Rectal smooth muscle tissue (tissue), 1 donor: ENCODE results near the gene EVPLL.
A peak's percentile ranks its signal among the peaks of the same experiment; 100 is the strongest.
"Not testable (repeated sequence)": the region's sequence is repeated elsewhere in the genome, so short reads cannot be mapped to it uniquely, and the experiment has no call there.

ENCODE experiments used
- H3K27ac ChIP-seq: one replicate; pipeline ENCODE4 v1.7.0; 2013; ENCODE audit warnings: low read depth, low read length, inconsistent platforms
- H3K27me3 ChIP-seq: one replicate; pipeline ENCODE4 v1.7.0; 2013; ENCODE audit warnings: low read length; ENCODE audit not compliant: control insufficient read depth, insufficient read depth
- H3K36me3 ChIP-seq: one replicate; pipeline ENCODE4 v1.7.0; 2013; ENCODE audit warnings: low read length; ENCODE audit not compliant: control insufficient read depth, insufficient read depth
- H3K4me1 ChIP-seq: one replicate; pipeline ENCODE4 v1.7.0; 2013; ENCODE audit warnings: low read length; ENCODE audit not compliant: control insufficient read depth, insufficient read depth
- H3K4me3 ChIP-seq: one replicate; pipeline ENCODE4 v1.7.0; 2013; ENCODE audit warnings: low read length
- H3K9ac ChIP-seq: one replicate; pipeline ENCODE4 v1.7.0; 2013; ENCODE audit warnings: low read length

Gene EVPLL

GRCh38 chr17:18377437-18378204 lies at the start of gene EVPLL:
Gene EVPLL, plus strand, starts transcription at chr17:18377778. Its CDS starts 3,160 bp downstream, at chr17:18380938.
- Histone ChIP-seq H3K27me3 (no peaks in the 10 kb centered on the region), H3K36me3 (no peaks in the 10 kb centered on the region), H3K4me1 (no peaks in the 10 kb centered on the region), H3K9ac (no peak within 1 kb of the TSS), H3K27ac (no peak within 1 kb of the TSS), H3K4me3 (no peak within 1 kb of the TSS)

GRCh38 chr17:18328643-18329204 lies 48.9 kb upstream of the EVPLL start:
- Histone ChIP-seq H3K27me3 (no peaks in the 10 kb centered on the region), H3K4me3 (no peak overlapping the region), H3K27ac (no peak overlapping the region), H3K36me3 (peaks cover 40% of the 10 kb centered on the region), H3K9ac (no peak overlapping the region), H3K4me1 (no peaks in the 10 kb centered on the region)

GRCh38 chr17:18331879-18332278 lies 45.7 kb upstream of the EVPLL start:
- Histone ChIP-seq H3K36me3 (peaks cover 40% of the 10 kb centered on the region), H3K4me1 (no peaks in the 10 kb centered on the region), H3K27ac (no peak overlapping the region), H3K4me3 (no peak overlapping the region), H3K27me3 (no peaks in the 10 kb centered on the region), H3K9ac (no peak overlapping the region)

- Histone ChIP-seq H3K9ac (no peak overlapping the region), H3K36me3 (peaks cover 37% of the 10 kb centered on the region), H3K4me1 (no peaks in the 10 kb centered on the region), H3K4me3 (no peak overlapping the region), H3K27me3 (no peaks in the 10 kb centered on the region), H3K27ac (no peak overlapping the region)
Measured at GRCh38 chr17:18332909-18333489, 44.6 kb upstream of the EVPLL start.

GRCh38 chr17:18338158-18338557 lies 39.4 kb upstream of the EVPLL start:
- not testable (repeated sequence) for H3K4me1 ChIP-seq, H3K9ac ChIP-seq, H3K4me3 ChIP-seq, H3K27ac ChIP-seq, H3K27me3 ChIP-seq
- peaks cover 11% of the 10 kb centered on the region for H3K36me3 ChIP-seq

- H3K9ac ChIP-seq, result no peak overlapping the region
- H3K36me3 ChIP-seq, result peaks cover 8% of the 10 kb centered on the region
- H3K27me3 ChIP-seq, result no peaks in the 10 kb centered on the region
- H3K4me3 ChIP-seq, result no peak overlapping the region
- no peaks in the 10 kb centered on the region for H3K4me1 ChIP-seq
- no peak overlapping the region for H3K27ac ChIP-seq
Measured at GRCh38 chr17:18339933-18340332, 37.6 kb upstream of the EVPLL start.

- peaks cover 16% of the 10 kb centered on the region for H3K36me3 ChIP-seq
- H3K27ac ChIP-seq, result no peak overlapping the region
- no peaks in the 10 kb centered on the region for H3K4me1 ChIP-seq
- no peaks in the 10 kb centered on the region for H3K27me3 ChIP-seq
- no peak overlapping the region for H3K4me3 ChIP-seq
- no peak overlapping the region for H3K9ac ChIP-seq
Measured at GRCh38 chr17:18344021-18344420, 33.6 kb upstream of the EVPLL start.

GRCh38 chr17:18353541-18353940 lies 24.0 kb upstream of the EVPLL start:
- H3K4me1 ChIP-seq, result no peaks in the 10 kb centered on the region
- no peak overlapping the region for H3K4me3 ChIP-seq
- H3K27me3 ChIP-seq, result no peaks in the 10 kb centered on the region
- peaks cover 1% of the 10 kb centered on the region for H3K36me3 ChIP-seq
- H3K9ac ChIP-seq, result no peak overlapping the region
- H3K27ac ChIP-seq, result no peak overlapping the region

- Histone ChIP-seq H3K4me3 (no peak overlapping the region), H3K4me1 (no peaks in the 10 kb centered on the region), H3K27ac (no peak overlapping the region), H3K36me3 (no peaks in the 10 kb centered on the region), H3K27me3 (no peaks in the 10 kb centered on the region), H3K9ac (no peak overlapping the region)
Measured at GRCh38 chr17:18356624-18357023, 21.0 kb upstream of the EVPLL start.

- Histone ChIP-seq H3K9ac (no peak overlapping the region), H3K27me3 (no peaks in the 10 kb centered on the region)
Measured at GRCh38 chr17:18360518-18360917, 17.1 kb upstream of the EVPLL start.

GRCh38 chr17:18361837-18362697 lies 15.5 kb upstream of the EVPLL start:
- Histone ChIP-seq H3K27me3 (no peaks in the 10 kb centered on the region), H3K27ac (no peak overlapping the region), H3K36me3 (no peaks in the 10 kb centered on the region), H3K4me1 (no peaks in the 10 kb centered on the region), H3K9ac (no peak overlapping the region), H3K4me3 (peak overlapping the region; percentile 91)

More at GRCh38 chr17:18360518-18360917, 17.1 kb upstream of the EVPLL start:
- no peak overlapping the region for H3K27ac ChIP-seq
- no peaks in the 10 kb centered on the region for H3K4me1 ChIP-seq
- no peak overlapping the region for H3K4me3 ChIP-seq
- H3K36me3 ChIP-seq, result no peaks in the 10 kb centered on the region

- H3K4me3 ChIP-seq, result peak overlapping the region; percentile 91
- H3K9ac ChIP-seq, result peak overlapping the region; percentile 59
Measured at GRCh38 chr17:18362698-18363100, 14.9 kb upstream of the EVPLL start.

More at GRCh38 chr17:18362698-18363100, 14.9 kb upstream of the EVPLL start:
- H3K4me1 ChIP-seq, result no peaks in the 10 kb centered on the region
- no peaks in the 10 kb centered on the region for H3K36me3 ChIP-seq
- peak overlapping the region; percentile 34 for H3K27ac ChIP-seq
- H3K27me3 ChIP-seq, result no peaks in the 10 kb centered on the region
